HEK293 (cell line): Measurements from ENCODE around the gene FAM241A.

Source experiments
- KLF16 ChIP-seq: fragments of 450-650 bp; formaldehyde crosslinking; IDR thresholded peaks from 2 replicates; pipeline ENCODE4 v1.5.1; 2017; ENCODE audit warnings: missing biosample characterization, missing genetic modification characterization
- MYNN ChIP-seq: fragments of 450-650 bp; formaldehyde crosslinking; IDR thresholded peaks from 2 replicates; pipeline ENCODE4 v1.5.1; 2016; ENCODE audit warnings: missing biosample characterization, missing genetic modification characterization, borderline replicate concordance
- SP7 ChIP-seq: fragments of 450-650 bp; formaldehyde crosslinking; IDR thresholded peaks from 2 replicates; pipeline ENCODE4 v1.5.1; 2016; ENCODE audit warnings: missing biosample characterization, missing genetic modification characterization
- ZBTB1 ChIP-seq: fragments of 450-650 bp; formaldehyde crosslinking; IDR thresholded peaks from 2 replicates; pipeline ENCODE4 v1.5.1; 2016; ENCODE audit warnings: missing biosample characterization, missing genetic modification characterization
- ZNF121 ChIP-seq: fragments of 450-650 bp; formaldehyde crosslinking; IDR thresholded peaks from 2 replicates; pipeline ENCODE4 v1.5.1; 2016; ENCODE audit warnings: missing biosample characterization, missing genetic modification characterization
- ZNF140 ChIP-seq: fragments of 450-650 bp; formaldehyde crosslinking; IDR thresholded peaks from 2 replicates; pipeline ENCODE4 v1.5.1; 2016; ENCODE audit warnings: missing biosample characterization, missing genetic modification characterization
- ZNF274 ChIP-seq, 2 experiments: fragments of 200-500 bp in 1 of 2; fragments of 450-650 bp in 1 of 2; sonication (Bioruptor generic) in 1 of 2; formaldehyde crosslinking in 1 of 2; IDR thresholded peaks; 2 replicates each; pipeline versions ENCODE4 v1.5.1 to v1.6.1; 2014 to 2016; ENCODE audit warnings: borderline replicate concordance in 1 of 2, inconsistent platforms in 1 of 2, low read length in 1 of 2, missing biosample characterization in 1 of 2, missing genetic modification characterization in 1 of 2
- ZNF707 ChIP-seq: fragments of 450-650 bp; formaldehyde crosslinking; IDR thresholded peaks from 2 replicates; pipeline ENCODE4 v1.5.1; 2016; ENCODE audit warnings: missing biosample characterization, missing genetic modification characterization
- ZNF791 ChIP-seq: fragments of 450-650 bp; formaldehyde crosslinking; IDR thresholded peaks from 2 replicates; pipeline ENCODE4 v1.5.1; 2016; ENCODE audit warnings: missing biosample characterization, missing genetic modification characterization
- ZSCAN23 ChIP-seq: fragments of 450-650 bp; formaldehyde crosslinking; IDR thresholded peaks from 2 replicates; pipeline ENCODE4 v1.5.1; 2016; ENCODE audit warnings: missing biosample characterization, missing genetic modification characterization
- TF ChIP-seq, protein P1 (sequence below): fragments of 450-650 bp; formaldehyde crosslinking; IDR thresholded peaks from 2 replicates; pipeline ENCODE4 v1.5.1; 2016; ENCODE audit warnings: missing biosample characterization, missing genetic modification characterization
- TF ChIP-seq, protein P2 (sequence below): fragments of 450-650 bp; formaldehyde crosslinking; IDR thresholded peaks from 2 replicates; pipeline ENCODE4 v1.5.1; 2016; ENCODE audit warnings: missing biosample characterization, missing genetic modification characterization

DNA sequence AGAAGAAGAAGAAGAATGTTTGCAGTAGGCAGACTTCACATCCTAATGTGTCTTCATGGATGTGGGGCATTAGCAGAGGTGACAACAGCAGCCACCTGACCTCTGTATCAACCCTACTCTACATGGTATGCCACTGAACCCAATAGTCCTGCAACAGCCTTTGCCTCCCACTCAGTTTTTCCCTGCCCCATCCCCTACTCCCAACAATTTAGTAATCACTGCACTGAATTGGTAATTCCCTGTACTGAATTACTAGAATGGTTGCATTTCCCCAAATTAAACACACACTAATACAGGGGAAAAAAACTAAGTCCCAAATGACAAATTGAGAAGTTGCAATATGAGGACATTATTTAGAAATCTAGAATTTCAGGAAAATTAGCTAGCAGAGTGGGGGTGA is 31.4 kb upstream of the FAM241A start:
- TF ChIP-seq ZNF140 (tag by site-specific recombination) (no peak), ZSCAN23 (no peak), ZNF274 (IDR thresholded peaks at IDR 0.05; ENCODE audit: low read length) (no peak), ZNF274 (tag by site-specific recombination; IDR thresholded peaks at IDR 0.05; ENCODE audit: borderline replicate concordance) (no peak), SP7 (tag by site-specific recombination) (no peak), KLF16 (tag by site-specific recombination) (no peak), ZNF791 (no peak), MYNN (no peak), ZNF121 (tag by site-specific recombination) (no peak), ZBTB1 (tag by site-specific recombination) (no peak), ZNF707 (tag by site-specific recombination) (no peak)
- TF ChIP-seq, protein P1, sequence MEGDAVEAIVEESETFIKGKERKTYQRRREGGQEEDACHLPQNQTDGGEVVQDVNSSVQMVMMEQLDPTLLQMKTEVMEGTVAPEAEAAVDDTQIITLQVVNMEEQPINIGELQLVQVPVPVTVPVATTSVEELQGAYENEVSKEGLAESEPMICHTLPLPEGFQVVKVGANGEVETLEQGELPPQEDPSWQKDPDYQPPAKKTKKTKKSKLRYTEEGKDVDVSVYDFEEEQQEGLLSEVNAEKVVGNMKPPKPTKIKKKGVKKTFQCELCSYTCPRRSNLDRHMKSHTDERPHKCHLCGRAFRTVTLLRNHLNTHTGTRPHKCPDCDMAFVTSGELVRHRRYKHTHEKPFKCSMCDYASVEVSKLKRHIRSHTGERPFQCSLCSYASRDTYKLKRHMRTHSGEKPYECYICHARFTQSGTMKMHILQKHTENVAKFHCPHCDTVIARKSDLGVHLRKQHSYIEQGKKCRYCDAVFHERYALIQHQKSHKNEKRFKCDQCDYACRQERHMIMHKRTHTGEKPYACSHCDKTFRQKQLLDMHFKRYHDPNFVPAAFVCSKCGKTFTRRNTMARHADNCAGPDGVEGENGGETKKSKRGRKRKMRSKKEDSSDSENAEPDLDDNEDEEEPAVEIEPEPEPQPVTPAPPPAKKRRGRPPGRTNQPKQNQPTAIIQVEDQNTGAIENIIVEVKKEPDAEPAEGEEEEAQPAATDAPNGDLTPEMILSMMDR (tag by site-specific recombination): no peak
- TF ChIP-seq, protein P2, sequence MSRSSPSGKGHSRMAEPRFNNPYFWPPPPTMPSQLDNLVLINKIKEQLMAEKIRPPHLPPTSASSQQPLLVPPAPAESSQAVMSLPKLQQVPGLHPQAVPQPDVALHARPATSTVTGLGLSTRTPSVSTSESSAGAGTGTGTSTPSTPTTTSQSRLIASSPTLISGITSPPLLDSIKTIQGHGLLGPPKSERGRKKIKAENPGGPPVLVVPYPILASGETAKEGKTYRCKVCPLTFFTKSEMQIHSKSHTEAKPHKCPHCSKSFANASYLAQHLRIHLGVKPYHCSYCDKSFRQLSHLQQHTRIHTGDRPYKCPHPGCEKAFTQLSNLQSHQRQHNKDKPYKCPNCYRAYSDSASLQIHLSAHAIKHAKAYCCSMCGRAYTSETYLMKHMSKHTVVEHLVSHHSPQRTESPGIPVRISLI: no peak
